ENCODE measurements around the gene SLC22A23. TPM values are rescaled to one million over a fixed set of nuclear protein-coding genes. Genes with fewer than 3 reads are reported as not detected.

The SLC22A23 gene
- total RNA-seq, 1 donor: 18.1 TPM

- Histone ChIP-seq H3K27me3 (ENCODE audit: insufficient read depth, low read length) (no peaks in the 10 kb centered on the region), H3K79me2 (ENCODE audit: insufficient read depth, low read length) (no peaks in the 10 kb centered on the region), H3K4me2 (ENCODE audit: insufficient read depth, low read length) (no peak overlapping the region), H3K4me1 (ENCODE audit: insufficient read depth, low read length) (no peaks in the 10 kb centered on the region), H4K20me1 (ENCODE audit: insufficient read depth, low read length) (no peaks in the 10 kb centered on the region), H2AFZ (ENCODE audit: low read length) (no peak overlapping the region), H3K9me3 (ENCODE audit: low read depth, low read length) (no peaks in the 10 kb centered on the region), H3K27ac (ENCODE audit: low read depth, low read length) (no peak overlapping the region), H3K4me3 (ENCODE audit: insufficient read depth, low read length) (no peak overlapping the region), H3K36me3 (ENCODE audit: insufficient read depth, low read length) (no peaks in the 10 kb centered on the region)
- DNase-seq (ENCODE audit: insufficient read length, low spot score, missing footprints): no peak
- no peak for TF ChIP-seq CTCF (IDR thresholded peaks at IDR 0.05; ENCODE audit: extremely low read depth, low read depth, low read length)
Measured at GRCh38 chr6:3370361-3371221, 86.3 kb downstream of the SLC22A23 start.

GRCh38 chr6:3369985-3370360 lies 86.9 kb downstream of the SLC22A23 start:
- Histone ChIP-seq H4K20me1 (ENCODE audit: insufficient read depth, low read length) (no peaks in the 10 kb centered on the region), H3K27ac (ENCODE audit: low read depth, low read length) (no peak overlapping the region), H3K36me3 (ENCODE audit: insufficient read depth, low read length) (no peaks in the 10 kb centered on the region), H3K4me1 (ENCODE audit: insufficient read depth, low read length) (no peaks in the 10 kb centered on the region), H2AFZ (ENCODE audit: low read length) (no peak overlapping the region), H3K4me2 (ENCODE audit: insufficient read depth, low read length) (no peak overlapping the region), H3K4me3 (ENCODE audit: insufficient read depth, low read length) (no peak overlapping the region), H3K9me3 (ENCODE audit: low read depth, low read length) (no peaks in the 10 kb centered on the region), H3K79me2 (ENCODE audit: insufficient read depth, low read length) (no peaks in the 10 kb centered on the region), H3K27me3 (ENCODE audit: insufficient read depth, low read length) (no peaks in the 10 kb centered on the region)
- DNase-seq (ENCODE audit: insufficient read length, low spot score, missing footprints): no peak
- no peak for TF ChIP-seq CTCF (IDR thresholded peaks at IDR 0.05; ENCODE audit: extremely low read depth, low read depth, low read length)

GRCh38 chr6:3368685-3369084 lies 88.2 kb downstream of the SLC22A23 start:
- peaks cover 4% of the 10 kb centered on the region for H3K4me1 ChIP-seq (ENCODE audit: insufficient read depth, low read length)

More at GRCh38 chr6:3368685-3369084, 88.2 kb downstream of the SLC22A23 start:
- Histone ChIP-seq H3K4me3 (ENCODE audit: insufficient read depth, low read length) (no peak overlapping the region), H3K36me3 (ENCODE audit: insufficient read depth, low read length) (no peaks in the 10 kb centered on the region), H2AFZ (ENCODE audit: low read length) (no peak overlapping the region), H3K9me3 (ENCODE audit: low read depth, low read length) (no peaks in the 10 kb centered on the region), H3K79me2 (ENCODE audit: insufficient read depth, low read length) (no peaks in the 10 kb centered on the region), H3K27me3 (ENCODE audit: insufficient read depth, low read length) (no peaks in the 10 kb centered on the region), H3K27ac (ENCODE audit: low read depth, low read length) (no peak overlapping the region), H4K20me1 (ENCODE audit: insufficient read depth, low read length) (no peaks in the 10 kb centered on the region), H3K4me2 (ENCODE audit: insufficient read depth, low read length) (no peak overlapping the region)
- no peak for DNase-seq (ENCODE audit: insufficient read length, low spot score, missing footprints)
- no peak for TF ChIP-seq CTCF (IDR thresholded peaks at IDR 0.05; ENCODE audit: extremely low read depth, low read depth, low read length)

Data from osteoblast (primary cell).